Fibroblast of villous mesenchyme (primary cell): ENCODE data around the gene EHMT2. TPM values are rescaled to one million over a fixed set of nuclear protein-coding genes. Genes with fewer than 3 reads are reported as not detected.
"Not testable (repeated sequence)": the region's sequence is repeated elsewhere in the genome, so short reads cannot be mapped to it uniquely, and the experiment has no call there.

Experiments used
- DNase-seq: peaks from one replicate; pipeline ENCODE4 v3.0.0-alpha.2; 2010; ENCODE audit warnings: low read depth
- H3K4me3 ChIP-seq: 2 replicates; pipeline ENCODE4 v1.5.1; 2011; ENCODE audit warnings: low read depth, mild to moderate bottlenecking, low read length
- CTCF ChIP-seq: IDR thresholded peaks from 2 replicates; pipeline ENCODE4 v1.5.1; 2012; ENCODE audit warnings: low read depth, mild to moderate bottlenecking, low read length; ENCODE audit not compliant: insufficient read depth
- total RNA-seq: library from RNA; depleted of rRNA; stranded (reverse); fragments of >200 nt; gene quantifications from 2 replicates; pipeline ENCODE4 v1.2.3, GENCODE V29; 2012

EHMT2 gene
- total RNA-seq, 1 donor, result 42.7 TPM

GRCh38 chr6:31851485-31851832 is 46.0 kb downstream of the EHMT2 start:
- H3K4me3 ChIP-seq, result no peak overlapping the region
- DNase-seq, result peak; percentile 15
- no peak for TF ChIP-seq CTCF

GRCh38 chr6:31850765-31851484 is 46.6 kb downstream of the EHMT2 start:
- no peak for DNase-seq
- no peak overlapping the region for H3K4me3 ChIP-seq
- TF ChIP-seq CTCF, result no peak

DNA sequence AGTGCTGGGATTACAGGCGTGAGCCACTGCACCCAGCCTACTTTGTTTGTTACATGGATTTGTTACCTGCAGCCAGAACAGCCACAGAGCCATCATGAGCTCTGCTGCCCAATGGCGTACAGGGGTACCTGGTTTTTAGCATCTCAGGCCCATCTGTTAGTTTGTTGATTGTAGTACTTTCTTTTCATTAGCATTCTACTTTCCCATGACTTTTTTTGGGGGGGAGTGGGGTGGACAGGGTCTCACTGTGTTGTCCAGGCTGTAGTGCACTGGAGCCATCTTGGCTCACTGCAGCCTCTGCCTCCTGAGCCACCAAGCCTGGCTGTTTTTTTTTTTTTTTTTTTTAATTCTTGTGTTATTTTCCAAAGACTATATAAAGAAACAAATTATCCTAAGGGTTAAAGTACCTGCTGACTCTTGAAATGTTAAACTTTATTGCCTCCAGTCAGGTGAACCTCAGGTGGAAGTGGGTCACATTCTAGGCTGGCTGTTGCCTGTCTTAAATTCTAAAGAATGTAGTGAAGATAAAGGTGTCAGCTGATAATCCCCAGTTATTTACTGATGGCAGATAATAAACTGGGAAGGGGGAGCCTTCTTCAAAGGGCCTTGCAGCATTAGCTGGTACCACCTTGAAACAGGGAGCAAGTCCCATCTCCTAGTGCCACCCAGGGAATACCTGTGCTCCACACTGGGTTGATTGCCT is 50.1 kb downstream of the EHMT2 start:
- no peak overlapping the region for H3K4me3 ChIP-seq
- TF ChIP-seq CTCF, result no peak
- no peak for DNase-seq

GRCh38 chr6:31844507-31844906 is 53.0 kb downstream of the EHMT2 start:
- no peak for DNase-seq
- TF ChIP-seq CTCF, result no peak
- no peak overlapping the region for H3K4me3 ChIP-seq

DNA sequence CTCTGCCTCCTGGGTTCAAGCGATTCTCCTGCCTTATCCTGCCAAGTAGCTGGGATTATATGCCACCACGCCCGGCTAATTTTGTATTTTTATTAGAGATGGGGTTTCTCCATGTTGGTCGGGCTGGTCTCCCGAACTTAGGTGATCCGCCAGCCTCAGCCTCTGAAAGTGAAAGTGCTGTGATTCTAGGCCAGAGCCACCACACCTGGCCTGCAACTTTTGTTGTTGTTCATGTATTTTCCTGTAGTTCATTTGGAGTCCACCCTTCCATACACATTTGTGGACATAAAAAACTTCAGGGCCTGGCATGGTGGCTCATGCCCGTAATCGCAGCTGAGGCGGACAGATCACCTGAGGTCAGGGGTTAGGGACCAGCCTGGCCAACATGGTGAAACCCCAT is 55.4 kb downstream of the EHMT2 start:
- H3K4me3 ChIP-seq, result no peak overlapping the region
- no peak for TF ChIP-seq CTCF
- no peak for DNase-seq

GRCh38 chr6:31839779-31840126 is 57.7 kb downstream of the EHMT2 start:
- DNase-seq, H3K4me3 ChIP-seq: not testable (repeated sequence)

DNA sequence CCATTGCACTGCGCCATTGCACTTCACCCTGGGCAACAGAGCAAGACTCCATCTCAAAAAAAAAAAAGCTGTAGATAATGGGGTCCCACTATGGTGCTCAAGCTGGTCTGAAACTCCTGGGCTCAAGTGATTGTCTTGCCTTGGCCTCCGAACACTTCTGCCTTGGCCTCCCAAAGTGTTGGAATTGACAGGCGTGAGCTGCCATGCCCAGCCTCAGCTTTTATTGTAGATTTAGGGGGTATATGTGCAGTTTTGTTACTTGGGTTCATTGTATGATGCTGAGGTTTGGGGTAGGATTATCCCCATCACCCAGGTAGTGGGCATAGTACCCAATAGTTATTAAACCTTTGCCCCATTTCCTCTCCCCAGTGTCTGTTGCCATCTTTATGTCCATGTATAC is 58.5 kb downstream of the EHMT2 start:
- no peak overlapping the region for H3K4me3 ChIP-seq
- no peak for TF ChIP-seq CTCF
- DNase-seq, result no peak

GRCh38 chr6:31838114-31838553 is 59.4 kb downstream of the EHMT2 start:
- not testable (repeated sequence) for DNase-seq
- H3K4me3 ChIP-seq, result peak overlapping the region; percentile 99
